GM19035 (cell line): ENCODE measurements around the gene DCAF11.

ENCODE experiments used
- ATAC-seq: cut with Tn5 transposase; IDR thresholded peaks from one replicate; pipeline ENCODE4 v1.9.1; 2021; ENCODE audit not compliant: unreplicated experiment

Gene DCAF11

DNA sequence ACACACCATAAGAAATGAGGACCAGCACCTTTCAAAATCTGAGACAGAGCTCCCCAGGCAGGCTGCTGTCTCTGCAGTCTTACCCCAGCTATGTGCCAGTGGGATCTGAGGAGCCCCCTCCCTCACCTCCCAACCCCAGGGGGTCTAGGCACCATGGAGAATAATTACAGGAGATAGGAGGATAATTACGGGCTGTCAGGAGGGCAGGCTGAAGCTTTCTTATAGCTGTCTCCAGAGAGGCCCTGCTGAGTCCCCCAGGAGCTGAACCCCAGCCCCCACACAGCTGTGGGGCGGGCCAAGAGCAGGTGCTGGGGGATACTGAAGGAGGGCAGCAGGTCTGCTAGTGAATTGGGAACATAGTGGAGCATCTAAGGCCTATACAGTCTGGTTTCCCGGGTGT lies 36.4 kb upstream of the DCAF11 start:
- no peak for ATAC-seq

DNA sequence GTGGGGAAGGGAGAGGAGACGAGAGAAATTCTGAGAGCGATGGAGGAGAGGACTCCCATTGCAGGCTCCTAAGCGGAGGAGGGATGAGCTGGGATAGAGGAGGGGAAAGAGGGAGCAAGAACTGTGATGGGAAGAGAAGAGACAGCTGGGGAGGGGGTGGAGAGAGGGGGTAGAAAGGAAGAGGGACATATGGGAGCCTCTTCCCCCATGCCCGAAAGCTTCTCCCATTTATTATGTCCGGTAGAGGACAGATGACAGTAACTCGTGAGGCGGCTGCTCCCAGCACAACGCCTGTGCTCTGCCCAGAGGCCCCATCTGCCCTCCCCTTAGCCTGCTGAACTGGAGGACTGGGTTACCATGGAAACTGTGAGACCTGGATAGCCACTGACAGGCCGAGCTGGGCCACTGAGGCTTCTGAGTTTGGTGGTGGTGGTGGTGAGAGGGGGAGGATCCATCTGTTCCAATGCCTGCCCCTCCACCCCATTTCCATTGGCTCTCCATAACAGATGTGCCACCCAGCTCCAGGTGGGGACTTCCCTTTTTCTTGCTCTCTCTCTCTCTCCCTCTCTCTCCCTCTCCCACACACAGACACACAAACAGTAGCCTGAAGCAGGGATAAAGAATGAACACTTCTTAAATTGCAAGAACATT lies 35.0 kb upstream of the DCAF11 start:
- ATAC-seq, result no peak

DNA sequence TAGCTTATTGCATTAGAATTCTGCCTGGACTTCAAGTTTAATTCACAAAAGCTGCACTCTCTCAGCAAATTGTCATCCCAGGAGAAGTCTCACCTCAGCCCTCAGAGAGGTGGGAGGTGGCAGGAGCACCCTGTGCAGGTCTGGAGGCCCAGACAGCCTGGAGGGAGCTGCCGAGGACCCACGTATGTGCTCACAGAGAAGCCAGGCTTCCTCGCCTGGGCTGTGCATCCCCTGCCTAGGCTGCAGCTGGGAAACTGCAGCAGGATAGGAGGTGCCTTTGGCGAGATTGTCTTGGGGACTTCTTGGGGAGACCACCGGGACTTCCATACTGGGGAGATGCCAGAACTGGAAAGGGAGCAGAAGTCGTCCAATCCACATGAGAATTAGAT lies 34.4 kb upstream of the DCAF11 start:
- ATAC-seq, result no peak

DNA sequence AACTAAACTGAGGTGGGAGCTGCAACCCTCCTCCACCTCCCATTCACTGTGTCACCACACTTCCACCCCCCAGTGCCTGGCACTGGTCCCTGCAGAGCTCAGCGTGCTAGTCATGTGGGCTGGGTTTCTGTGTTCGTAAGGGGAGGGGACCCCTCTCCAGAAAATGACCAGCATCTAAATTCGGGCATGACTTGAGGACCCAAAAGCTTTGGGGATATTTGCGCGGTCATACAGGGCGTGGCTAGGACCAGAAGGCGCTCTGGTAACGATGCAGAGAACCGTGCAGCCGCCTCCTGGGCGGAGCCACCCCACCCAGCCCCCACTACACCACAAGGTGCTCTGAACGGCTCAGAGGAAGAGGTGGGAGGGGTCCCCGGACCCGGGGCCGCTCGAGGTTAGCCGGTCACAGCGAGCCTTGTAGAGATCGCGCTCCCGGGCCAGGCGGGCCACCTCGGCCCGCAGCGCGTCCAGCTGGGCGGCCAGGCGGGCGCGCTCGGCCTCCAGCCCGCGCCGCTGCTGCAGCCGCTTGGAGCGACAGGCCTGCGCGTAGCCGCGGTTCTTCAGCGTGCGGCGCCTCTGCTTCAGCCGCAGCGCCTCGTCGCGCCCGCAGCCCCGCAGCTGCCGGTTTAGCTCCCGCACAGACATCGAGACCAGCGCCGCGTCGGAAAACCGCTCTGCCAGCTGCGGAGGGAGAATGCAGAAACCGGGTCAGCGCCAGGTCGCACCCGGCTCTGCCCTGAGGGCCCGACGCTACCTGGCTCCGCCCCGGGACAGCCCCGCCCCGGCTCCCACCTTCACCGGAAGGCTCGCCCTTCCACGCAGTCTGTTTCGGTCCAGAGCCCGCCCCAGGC lies 33.5 kb upstream of the DCAF11 start:
- peak; percentile 87 for ATAC-seq

DNA sequence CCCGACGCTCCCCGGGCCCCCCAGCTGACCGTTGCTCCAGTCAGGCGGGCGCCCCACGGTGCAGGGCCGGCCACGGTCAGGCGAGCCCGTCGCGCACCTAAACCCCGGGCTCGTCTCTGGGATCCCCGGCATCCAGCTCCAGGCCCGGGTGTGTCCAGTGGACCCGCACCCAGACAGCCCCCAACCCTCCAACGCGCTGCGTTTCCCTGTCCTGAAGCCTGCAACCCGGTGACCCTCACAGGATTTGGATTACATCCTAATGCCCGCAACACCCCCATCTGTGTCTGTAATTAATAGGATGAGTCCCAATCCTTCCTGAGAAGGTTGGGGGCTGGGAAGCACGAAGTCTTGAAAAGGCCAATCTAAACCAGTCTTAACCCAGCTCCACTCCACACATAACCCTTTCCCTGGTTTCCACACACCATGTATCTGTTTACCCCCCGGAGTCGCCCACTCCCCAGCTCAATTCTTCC lies 32.8 kb upstream of the DCAF11 start:
- ATAC-seq, result no peak

DNA sequence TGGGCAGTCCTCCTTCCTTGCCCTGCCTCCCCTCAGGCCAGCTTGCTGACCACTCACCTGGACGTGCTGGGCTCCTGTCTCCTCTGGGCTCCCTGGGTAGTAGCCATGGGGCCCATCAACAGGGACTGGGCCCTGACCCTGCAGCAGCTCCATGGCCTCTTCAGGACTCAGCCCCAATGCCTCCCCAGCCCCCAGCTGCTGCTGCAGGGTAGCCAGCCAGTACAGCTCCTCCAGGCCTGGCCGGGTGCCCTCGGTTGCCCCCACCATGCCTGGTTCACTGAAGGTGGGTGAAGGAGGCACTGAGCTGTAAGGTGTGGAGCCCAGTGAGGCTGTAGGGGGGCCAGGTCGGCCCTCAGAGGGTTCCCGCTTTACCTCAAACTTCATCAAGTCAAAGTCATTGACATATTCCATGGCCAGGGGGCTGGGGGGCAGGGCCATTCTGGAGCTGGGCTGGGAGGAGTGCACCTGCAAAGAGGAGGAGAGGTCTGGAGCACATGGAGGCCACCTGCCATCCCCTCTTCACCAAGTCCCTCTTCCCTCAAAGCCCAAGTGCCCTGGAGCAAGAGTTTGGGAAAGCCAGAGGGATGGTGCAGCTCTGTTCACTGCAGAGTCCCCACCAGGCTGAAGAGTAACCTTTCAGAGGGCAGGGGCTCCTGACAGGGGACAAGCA lies 32.0 kb upstream of the DCAF11 start:
- ATAC-seq, result no peak

DNA sequence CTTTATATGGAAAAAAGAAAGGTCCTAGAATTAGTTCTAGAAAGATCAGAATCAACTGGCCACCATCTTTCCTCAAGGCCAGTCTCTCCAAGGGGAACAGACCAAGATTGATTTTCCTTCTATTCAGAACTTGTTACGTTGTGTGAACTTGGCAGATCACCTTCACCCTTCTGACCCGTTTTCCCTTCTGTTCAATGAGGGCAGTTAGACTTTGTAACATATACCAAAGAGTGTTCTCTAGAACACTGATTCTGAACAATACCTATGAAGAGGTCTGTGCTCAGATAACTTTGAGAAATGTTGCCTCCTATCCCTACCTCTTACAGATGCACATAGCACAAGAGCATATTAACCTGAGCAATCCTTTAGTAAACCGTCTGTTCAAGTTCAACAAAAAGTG lies 31.1 kb upstream of the DCAF11 start:
- no peak for ATAC-seq

DNA sequence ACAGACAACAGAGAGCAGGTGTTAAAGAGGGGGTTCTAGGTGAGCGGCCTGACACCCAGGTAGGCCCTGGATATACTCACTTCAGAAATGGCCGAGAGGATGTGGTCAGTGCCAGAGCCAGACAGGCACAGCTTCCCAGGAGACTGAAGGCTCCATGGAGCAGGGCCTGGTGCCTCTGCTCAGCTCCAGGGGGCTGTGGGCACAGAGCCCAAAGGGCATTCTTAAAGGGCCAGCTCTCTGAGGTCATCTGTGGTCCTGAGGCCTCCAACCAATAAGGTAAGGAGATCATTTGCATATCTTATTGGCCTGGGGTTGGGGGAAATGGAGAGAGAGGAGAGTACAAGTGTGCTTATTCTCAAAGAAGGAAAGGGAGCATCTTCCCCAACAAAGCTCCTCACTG lies 30.1 kb upstream of the DCAF11 start:
- ATAC-seq, result no peak

DNA sequence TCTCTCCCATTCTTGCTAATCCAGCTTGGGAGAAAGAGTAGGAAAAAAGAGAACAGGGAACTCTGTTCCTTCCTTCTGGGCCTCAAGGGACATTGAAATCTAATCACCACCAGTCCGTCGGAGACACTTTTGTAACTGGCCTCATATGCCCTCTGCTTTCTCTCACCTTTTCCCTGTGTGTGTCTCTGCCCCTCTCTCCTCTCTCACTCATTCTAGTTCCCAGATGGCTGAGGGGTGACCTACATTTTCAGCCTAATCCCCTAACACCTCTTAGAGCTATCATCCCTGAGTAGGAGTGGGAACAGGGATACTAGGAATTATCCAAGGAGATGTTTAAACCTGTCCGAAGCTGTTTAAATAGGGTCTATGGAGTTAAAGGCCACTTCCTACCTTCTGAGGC lies 29.4 kb upstream of the DCAF11 start:
- ATAC-seq, result no peak

DNA sequence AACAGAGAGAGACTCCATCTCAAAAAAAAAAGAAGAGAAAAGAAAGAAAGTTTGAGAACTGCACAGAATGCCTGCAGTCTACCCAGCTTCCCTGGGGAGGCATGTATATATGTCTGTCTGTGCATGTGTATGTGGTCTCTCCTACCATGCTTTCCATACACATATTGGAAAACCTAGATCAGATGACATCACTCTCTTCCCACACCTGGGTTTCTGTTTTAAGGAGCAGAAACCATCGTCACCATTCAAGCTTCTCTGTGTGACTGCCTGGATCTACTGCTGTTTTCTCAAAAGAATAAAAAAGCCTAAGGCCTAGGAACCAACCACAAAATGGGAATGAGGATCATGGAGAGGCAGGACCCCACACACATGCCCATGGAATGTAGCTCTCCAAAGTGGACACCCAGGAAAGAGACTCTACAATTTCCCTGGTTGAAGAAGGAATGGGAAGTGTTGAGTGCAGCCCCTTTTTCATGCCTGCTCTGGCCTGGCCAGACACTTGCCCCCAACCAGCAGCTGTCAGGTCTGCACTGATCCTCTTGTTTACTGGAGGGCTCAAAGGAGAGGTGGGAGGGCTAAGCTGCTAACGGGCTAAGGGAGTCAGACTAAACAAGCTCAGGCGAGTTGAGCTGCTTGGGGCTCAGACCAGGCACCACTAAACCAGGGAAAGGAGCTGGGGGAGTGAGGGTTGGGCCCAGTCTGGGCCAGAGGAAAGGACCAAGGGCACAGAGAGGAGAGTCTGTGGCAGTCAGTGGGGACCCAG lies 28.2 kb upstream of the DCAF11 start:
- ATAC-seq, result no peak

DNA sequence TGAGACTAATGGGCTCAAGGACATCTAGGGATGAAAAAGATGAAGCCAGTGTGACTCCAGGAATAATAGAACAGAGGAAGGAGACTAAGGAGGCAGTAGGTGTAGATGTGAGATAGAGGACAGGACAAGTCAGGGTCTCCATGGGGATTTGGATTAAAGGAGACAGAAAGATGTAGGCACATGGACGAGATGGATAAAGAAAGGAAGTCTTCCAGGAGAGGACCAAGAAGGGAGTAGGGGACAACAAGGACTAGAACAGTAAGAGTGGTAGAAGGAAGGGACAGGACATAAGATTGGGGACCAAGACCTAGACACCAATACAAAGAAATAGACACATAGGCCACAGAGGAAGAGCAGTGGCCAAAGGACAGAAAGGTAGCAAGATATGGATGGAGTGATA lies 27.6 kb upstream of the DCAF11 start:
- no peak for ATAC-seq

DNA sequence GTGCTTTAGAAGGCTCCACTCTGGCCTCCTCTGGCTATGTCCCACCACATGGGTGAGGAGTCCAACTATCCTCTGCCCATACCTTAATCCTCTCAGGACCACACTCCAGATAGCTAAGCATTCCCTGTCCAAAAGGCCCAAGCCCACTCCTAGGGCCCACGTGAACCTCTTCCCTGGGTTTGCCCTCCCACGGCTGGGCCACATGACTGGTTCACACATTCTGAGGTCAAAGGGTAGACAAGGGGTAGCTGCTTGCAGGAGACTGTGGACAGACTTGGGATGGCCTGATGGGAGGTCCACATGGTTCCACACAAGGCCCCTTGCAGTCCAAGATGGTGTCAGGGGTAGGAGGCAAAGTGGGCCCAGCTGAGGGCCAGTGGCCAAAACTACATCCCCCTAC lies 26.5 kb upstream of the DCAF11 start:
- ATAC-seq, result no peak

DNA sequence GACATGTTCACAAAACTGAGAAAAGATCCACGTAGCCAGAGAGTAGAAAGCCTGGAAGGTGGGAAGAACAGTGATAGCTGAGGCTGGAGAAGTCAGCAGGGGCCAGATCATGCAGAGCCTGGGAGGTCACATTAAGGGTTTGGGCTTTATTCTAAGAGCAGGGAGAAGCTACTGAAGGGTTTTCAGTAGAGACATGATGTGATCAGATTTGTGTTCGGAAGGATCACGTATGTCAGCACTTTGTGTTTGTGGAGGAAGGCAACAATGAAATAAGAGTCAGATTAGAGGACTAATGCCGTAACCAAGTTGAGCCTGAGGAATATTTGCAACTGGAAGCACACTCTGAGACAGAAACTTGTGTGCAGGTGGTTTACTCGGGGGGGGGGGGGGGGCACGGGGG lies 24.7 kb upstream of the DCAF11 start:
- ATAC-seq, result no peak

DNA sequence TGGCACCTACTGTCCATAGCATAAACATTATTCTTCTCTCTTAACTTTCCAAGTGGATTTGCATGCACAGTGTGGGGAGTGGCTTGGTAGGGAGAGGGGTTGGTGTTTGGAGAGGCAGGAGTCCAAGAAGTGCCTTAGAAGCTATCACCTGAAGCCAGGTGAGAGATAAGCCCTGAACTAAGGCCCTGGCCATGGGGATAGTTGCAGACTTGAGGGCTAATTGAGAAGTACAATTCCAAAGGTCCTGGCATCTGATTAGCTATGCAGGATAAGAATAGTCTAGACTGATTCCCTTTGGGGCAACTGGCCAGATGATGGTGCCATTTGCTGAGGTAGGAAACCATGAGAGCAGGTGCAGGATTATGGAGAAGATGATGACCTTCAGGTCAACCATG lies 22.5 kb upstream of the DCAF11 start:
- ATAC-seq, result no peak

DNA sequence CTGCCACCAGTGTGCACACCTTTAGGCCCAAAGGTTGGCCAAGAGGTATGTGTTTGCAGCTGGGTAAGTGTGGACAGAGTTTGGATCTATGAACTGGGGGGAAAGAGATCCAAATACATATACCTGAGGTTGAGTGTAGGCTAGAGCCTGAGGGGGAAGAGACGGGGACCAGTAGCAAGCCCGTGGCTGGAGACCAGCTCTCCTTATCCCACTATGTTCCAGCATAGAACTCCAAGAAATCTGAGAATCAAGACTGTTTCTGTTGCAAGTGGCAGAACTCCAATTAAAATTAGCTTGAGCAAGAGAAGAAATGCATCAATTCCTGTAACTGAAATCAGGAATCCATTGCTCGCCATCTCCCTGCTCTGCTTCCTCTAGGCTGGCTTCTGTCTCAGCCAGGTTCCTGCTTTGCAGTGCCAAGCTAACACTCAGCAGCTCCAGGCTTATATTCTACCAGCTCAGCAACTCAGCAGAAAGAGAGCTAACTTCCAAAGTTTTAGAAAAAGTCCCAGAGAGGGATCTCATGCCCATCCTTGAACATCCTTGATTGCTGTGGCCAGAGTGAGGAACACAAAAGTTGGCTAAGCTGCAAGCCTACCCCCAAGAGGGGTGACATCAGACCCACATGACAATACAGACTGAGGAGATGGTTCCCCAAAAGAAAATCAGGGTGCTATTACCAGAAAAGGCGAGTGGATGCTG lies 21.9 kb upstream of the DCAF11 start:
- ATAC-seq, result no peak

DNA sequence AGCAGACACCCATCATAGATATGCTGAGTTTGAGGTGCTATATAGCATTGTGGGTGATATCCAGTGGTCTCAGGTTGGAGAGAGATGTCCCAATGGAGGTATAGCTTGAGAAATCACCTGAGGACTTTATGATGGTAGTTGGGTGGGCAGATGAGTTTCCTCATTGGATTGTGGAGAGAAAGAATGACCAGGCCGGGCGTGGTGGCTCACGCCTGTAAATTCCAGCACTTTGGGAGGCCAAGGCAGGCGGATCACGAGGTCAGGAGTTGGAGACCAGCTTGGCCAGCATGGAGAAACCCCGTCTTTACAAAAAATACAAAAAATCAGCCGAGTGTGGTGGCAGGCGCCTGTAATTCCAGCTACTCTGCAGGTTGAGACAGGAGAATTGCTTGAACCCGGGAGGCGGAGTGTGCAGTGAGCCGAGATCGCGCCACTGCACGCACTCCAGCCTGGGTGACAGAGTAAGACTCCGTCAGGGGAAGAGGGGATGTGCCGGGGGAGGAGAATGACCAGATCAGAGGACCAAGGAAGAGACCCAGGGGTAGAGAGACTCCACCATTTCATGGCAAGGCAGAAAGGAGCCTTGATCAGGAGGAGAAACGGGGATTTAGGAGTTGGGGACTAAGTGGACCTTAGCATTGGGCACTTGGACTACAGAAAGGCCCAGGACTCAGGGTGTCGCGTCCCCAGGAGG lies 21.2 kb upstream of the DCAF11 start:
- ATAC-seq, result no peak

DNA sequence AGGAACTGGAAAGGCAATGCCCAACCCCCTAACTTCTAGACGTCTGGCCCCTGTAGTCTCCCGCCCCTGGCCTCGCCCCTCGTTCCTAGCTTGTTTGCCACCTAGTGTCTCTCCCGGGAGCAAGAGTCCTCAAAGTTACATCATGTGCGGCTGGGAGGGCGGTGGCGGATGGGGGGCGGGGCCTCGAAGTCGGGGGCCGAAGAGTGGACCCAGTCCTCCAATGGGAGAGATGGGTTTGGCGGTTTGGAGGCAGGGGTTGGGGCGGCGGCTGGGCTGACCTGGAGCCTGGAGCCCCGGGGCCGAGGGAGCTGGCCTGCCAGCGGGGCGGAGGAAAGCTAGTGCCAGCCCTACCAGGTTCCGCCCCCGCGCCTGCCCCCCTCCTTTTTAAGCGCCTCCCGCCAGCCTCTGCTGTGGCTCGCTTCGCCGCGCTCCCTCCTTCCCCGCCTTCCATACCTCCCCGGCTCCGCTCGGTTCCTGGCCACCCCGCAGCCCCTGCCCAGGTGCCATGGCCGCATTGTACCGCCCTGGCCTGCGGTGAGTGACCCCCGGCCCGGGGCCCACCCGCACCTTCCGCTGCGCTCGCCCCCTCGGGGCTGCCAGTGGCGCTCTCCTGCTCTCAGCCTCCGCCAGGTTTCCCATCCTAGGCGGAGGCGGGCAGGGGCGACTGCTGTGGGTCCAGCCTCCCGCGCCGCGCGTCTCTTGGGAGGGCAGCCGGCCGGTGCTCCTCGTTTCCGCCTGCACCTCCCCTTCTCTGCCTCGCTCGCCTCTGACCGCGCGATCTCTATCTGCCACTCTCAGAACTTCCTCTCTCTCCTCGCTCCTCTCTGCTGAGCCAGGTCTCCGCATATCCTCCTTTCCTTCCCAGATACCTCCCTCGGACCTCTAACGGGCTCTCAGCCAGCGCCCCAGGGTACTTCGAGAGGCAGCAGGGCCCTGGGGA lies 20.4 kb upstream of the DCAF11 start, which contains the start of gene PCK2:
Gene PCK2, plus strand, starts transcription at position 411 of the 940 bp plus-strand sequence. Its CDS starts 95 bp downstream, at position 506.
- peak; percentile 62 for ATAC-seq

DNA sequence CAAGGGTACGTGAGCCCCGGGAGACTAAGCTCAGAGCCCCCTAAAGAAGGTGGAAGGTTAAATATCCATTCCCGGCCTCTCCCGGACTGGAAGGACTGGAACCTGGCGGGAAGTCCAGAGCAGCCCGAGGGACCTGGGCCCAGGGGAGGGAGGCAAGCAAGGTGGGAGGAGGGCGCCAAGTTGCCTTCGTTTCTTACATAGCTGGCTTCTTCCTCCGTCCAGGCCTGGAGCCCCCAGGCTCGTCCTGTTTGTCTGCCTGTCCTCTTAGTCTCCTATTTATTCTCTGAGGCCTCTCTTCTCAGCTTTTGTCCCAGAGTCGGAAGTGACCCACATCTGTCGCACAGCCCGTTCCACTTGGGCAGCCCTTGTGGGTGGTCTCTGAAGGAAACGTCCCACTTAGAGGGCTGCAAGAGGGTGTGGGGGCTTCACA lies 19.7 kb upstream of the DCAF11 start:
- no peak for ATAC-seq
